ENCODE measurements around the gene SAP30BP. TPM values are rescaled to one million over a fixed set of nuclear protein-coding genes. Genes with fewer than 3 reads are reported as not detected.

The SAP30BP gene
- total and polyA plus RNA-seq, 2 experiments from 2014 or later, result 44.9 to 97.9 TPM

DNA sequence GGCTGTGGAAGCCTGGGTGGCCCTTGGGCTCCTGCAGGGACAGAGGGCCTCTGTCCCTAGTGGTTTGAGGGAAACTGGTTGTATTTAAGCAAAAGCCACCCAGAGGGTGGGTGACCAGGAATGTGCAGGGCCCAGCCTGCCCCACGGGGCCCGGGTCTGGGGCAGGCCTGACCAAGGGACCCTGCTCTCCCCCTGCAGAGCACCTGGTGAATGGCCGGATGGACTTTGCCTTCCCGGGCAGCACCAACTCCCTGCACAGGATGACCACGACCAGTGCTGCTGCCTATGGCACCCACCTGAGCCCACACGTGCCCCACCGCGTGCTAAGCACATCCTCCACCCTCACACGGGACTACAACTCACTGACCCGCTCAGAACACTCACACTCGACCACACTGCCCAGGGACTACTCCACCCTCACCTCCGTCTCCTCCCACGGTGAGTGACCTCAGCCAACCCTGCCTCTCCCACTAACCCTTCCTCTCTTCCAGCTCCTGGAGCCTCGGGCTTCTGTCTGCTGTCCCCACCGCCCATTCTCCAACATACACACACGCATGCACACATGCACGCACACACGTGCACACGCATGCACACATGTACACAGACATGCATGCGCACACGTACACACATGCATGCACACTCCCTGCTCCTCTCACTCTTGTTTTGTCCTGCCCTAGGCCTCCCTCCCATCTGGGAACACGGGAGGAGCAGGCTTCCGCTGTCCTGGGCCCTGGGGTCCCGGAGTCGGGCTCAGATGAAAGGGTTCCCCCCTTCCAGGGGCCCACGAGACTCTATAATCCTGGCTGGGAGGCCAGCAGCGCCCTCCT is 87.5 kb downstream of the SAP30BP start (continued):
- TF ChIP-seq, protein P1, sequence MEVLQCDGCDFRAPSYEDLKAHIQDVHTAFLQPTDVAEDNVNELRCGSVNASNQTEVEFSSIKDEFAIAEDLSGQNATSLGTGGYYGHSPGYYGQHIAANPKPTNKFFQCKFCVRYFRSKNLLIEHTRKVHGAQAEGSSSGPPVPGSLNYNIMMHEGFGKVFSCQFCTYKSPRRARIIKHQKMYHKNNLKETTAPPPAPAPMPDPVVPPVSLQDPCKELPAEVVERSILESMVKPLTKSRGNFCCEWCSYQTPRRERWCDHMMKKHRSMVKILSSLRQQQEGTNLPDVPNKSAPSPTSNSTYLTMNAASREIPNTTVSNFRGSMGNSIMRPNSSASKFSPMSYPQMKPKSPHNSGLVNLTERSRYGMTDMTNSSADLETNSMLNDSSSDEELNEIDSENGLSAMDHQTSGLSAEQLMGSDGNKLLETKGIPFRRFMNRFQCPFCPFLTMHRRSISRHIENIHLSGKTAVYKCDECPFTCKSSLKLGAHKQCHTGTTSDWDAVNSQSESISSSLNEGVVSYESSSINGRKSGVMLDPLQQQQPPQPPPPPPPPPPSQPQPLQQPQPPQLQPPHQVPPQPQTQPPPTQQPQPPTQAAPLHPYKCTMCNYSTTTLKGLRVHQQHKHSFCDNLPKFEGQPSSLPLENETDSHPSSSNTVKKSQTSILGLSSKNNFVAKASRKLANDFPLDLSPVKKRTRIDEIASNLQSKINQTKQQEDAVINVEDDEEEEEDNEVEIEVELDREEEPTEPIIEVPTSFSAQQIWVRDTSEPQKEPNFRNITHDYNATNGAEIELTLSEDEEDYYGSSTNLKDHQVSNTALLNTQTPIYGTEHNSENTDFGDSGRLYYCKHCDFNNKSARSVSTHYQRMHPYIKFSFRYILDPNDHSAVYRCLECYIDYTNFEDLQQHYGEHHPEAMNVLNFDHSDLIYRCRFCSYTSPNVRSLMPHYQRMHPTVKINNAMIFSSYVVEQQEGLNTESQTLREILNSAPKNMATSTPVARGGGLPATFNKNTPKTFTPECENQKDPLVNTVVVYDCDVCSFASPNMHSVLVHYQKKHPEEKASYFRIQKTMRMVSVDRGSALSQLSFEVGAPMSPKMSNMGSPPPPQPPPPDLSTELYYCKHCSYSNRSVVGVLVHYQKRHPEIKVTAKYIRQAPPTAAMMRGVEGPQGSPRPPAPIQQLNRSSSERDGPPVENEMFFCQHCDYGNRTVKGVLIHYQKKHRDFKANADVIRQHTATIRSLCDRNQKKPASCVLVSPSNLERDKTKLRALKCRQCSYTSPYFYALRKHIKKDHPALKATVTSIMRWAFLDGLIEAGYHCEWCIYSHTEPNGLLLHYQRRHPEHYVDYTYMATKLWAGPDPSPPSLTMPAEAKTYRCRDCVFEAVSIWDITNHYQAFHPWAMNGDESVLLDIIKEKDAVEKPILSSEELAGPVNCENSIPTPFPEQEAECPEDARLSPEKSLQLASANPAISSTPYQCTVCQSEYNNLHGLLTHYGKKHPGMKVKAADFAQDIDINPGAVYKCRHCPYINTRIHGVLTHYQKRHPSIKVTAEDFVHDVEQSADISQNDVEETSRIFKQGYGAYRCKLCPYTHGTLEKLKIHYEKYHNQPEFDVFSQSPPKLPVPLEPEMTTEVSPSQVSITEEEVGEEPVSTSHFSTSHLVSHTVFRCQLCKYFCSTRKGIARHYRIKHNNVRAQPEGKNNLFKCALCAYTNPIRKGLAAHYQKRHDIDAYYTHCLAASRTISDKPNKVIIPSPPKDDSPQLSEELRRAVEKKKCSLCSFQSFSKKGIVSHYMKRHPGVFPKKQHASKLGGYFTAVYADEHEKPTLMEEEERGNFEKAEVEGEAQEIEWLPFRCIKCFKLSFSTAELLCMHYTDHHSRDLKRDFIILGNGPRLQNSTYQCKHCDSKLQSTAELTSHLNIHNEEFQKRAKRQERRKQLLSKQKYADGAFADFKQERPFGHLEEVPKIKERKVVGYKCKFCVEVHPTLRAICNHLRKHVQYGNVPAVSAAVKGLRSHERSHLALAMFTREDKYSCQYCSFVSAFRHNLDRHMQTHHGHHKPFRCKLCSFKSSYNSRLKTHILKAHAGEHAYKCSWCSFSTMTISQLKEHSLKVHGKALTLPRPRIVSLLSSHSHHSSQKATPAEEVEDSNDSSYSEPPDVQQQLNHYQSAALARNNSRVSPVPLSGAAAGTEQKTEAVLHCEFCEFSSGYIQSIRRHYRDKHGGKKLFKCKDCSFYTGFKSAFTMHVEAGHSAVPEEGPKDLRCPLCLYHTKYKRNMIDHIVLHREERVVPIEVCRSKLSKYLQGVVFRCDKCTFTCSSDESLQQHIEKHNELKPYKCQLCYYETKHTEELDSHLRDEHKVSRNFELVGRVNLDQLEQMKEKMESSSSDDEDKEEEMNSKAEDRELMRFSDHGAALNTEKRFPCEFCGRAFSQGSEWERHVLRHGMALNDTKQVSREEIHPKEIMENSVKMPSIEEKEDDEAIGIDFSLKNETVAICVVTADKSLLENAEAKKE (CRISPR knock-in tag; IDR thresholded peaks at IDR 0.05), result no peak
- TF ChIP-seq EZH2phosphoT487 (IDR thresholded peaks at IDR 0.05; ENCODE audit: unreplicated experiment) (no peak), JUNB (IDR thresholded peaks at IDR 0.05; ENCODE audit: unreplicated experiment) (no peak)
- TF ChIP-seq, protein P2, sequence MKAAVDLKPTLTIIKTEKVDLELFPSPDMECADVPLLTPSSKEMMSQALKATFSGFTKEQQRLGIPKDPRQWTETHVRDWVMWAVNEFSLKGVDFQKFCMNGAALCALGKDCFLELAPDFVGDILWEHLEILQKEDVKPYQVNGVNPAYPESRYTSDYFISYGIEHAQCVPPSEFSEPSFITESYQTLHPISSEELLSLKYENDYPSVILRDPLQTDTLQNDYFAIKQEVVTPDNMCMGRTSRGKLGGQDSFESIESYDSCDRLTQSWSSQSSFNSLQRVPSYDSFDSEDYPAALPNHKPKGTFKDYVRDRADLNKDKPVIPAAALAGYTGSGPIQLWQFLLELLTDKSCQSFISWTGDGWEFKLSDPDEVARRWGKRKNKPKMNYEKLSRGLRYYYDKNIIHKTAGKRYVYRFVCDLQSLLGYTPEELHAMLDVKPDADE (IDR thresholded peaks at IDR 0.05), result no peak

DNA sequence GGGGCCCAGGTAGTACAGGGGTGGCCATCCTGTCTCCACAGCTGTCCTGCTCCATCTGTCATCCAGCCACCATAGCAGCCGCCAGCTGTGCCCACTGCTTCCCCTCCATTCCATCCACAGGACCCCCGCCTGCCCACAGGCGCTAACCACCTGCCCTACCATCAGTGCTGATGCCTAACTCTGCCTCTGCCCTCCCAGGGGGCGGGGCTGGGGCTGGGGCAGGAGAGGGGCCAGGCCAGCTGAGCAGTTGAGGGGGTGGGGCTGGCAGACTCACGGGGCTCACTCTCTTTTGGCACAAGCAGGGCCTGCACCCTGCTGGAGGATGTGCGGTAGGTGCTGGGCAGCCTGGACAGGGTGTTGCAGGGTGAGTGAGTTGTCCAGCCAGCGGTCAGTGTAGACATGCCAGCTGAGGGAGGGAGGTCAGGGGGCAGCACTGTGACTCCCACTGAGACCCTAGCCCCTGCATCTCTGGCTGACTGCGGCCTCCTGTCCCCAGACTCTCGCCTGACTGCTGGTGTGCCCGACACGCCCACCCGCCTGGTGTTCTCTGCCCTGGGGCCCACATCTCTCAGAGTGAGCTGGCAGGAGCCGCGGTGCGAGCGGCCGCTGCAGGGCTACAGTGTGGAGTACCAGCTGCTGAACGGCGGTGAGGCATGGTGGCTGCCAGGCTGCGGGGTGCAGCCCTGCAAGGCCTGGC is 88.2 kb downstream of the SAP30BP start:
- H3K27ac ChIP-seq (ENCODE audit: low read depth), result no peak overlapping the region
- no peak for ATAC-seq
- H2AFZ ChIP-seq, result no peak overlapping the region
- no peaks in the 10 kb centered on the region for H3K79me2 ChIP-seq (replicated peaks; ENCODE audit: insufficient read depth)
- H3K9me2 ChIP-seq (ENCODE audit: insufficient read depth), result no peaks in the 10 kb centered on the region
- H3K4me3 Mint-ChIP-seq, result no peak overlapping the region
- no peak overlapping the region for H3K4me3 ChIP-seq
- H3K9me3 Mint-ChIP-seq, result no peaks in the 10 kb centered on the region
- DNase-seq (ENCODE audit: low spot score), result no peak
- peaks cover 4% of the 10 kb centered on the region; the same call in 1 of the 2 replicates for H3F3A ChIP-seq (replicated peaks; ENCODE audit: low read depth)
- no peak overlapping the region for H3K4me2 ChIP-seq
- H3K36me3 Mint-ChIP-seq (ENCODE audit: low read depth), result no peaks in the 10 kb centered on the region
- peaks cover 13% of the 10 kb centered on the region for H3K4me1 Mint-ChIP-seq
- H4K20me1 ChIP-seq (replicated peaks; ENCODE audit: insufficient read depth), result no peaks in the 10 kb centered on the region
- no peaks in the 10 kb centered on the region for H3K27me3 ChIP-seq (ENCODE audit: insufficient read depth)
- no peak overlapping the region for H3K27ac Mint-ChIP-seq
- no peaks in the 10 kb centered on the region for H3K36me3 ChIP-seq (ENCODE audit: insufficient read depth)
- H3K27me3 Mint-ChIP-seq (ENCODE audit: insufficient read depth, low read depth, poor library complexity), result peaks cover 19% of the 10 kb centered on the region
- H3K4me1 ChIP-seq (ENCODE audit: insufficient read depth), result no peaks in the 10 kb centered on the region
- TF ChIP-seq ZNF331 (CRISPR knock-in tag; IDR thresholded peaks at IDR 0.05; ENCODE audit: low read depth), result no peak
- no peak for TF ChIP-seq EZH2 (IDR thresholded peaks at IDR 0.05; ENCODE audit: low read depth, unreplicated experiment)
- no peak for TF ChIP-seq POLR2AphosphoS5 (IDR thresholded peaks at IDR 0.05; ENCODE audit: low read depth)
- TF ChIP-seq EZH2phosphoT487 (IDR thresholded peaks at IDR 0.05; ENCODE audit: unreplicated experiment), result no peak
- no peak for TF ChIP-seq NANOG (IDR thresholded peaks at IDR 0.05; ENCODE audit: borderline replicate concordance)
- TF ChIP-seq STAT1 (IDR thresholded peaks at IDR 0.05; ENCODE audit: unreplicated experiment), result no peak
- TF ChIP-seq ZNF114 (CRISPR knock-in tag; IDR thresholded peaks at IDR 0.05), result no peak
- TF ChIP-seq JUNB (IDR thresholded peaks at IDR 0.05; ENCODE audit: unreplicated experiment), result no peak
- no peak for TF ChIP-seq CREB1 (CRISPR knock-in tag; IDR thresholded peaks at IDR 0.05; ENCODE audit: low read depth)
- TF ChIP-seq, protein P3, sequence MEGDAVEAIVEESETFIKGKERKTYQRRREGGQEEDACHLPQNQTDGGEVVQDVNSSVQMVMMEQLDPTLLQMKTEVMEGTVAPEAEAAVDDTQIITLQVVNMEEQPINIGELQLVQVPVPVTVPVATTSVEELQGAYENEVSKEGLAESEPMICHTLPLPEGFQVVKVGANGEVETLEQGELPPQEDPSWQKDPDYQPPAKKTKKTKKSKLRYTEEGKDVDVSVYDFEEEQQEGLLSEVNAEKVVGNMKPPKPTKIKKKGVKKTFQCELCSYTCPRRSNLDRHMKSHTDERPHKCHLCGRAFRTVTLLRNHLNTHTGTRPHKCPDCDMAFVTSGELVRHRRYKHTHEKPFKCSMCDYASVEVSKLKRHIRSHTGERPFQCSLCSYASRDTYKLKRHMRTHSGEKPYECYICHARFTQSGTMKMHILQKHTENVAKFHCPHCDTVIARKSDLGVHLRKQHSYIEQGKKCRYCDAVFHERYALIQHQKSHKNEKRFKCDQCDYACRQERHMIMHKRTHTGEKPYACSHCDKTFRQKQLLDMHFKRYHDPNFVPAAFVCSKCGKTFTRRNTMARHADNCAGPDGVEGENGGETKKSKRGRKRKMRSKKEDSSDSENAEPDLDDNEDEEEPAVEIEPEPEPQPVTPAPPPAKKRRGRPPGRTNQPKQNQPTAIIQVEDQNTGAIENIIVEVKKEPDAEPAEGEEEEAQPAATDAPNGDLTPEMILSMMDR (conservative IDR thresholded peaks at IDR 0.05; ENCODE audit: low read depth in 2 of 2), result no peak

All from GM23338 (cell line).